Fibroblast of the aortic adventitia (primary cell): ENCODE data around the gene GPATCH3. TPM values are rescaled to one million over a fixed set of nuclear protein-coding genes. Genes with fewer than 3 reads are reported as not detected.

Experiments
- DNase-seq: peaks from one replicate; pipeline ENCODE4 v3.0.0-alpha.2; 2010; ENCODE audit warnings: low read depth
- H3K4me3 ChIP-seq: 2 replicates; pipeline ENCODE4 v1.5.1; 2011; ENCODE audit warnings: low read depth, mild to moderate bottlenecking, control low read depth, low read length, moderate library complexity
- CTCF ChIP-seq: IDR thresholded peaks from 2 replicates; pipeline ENCODE4 v1.5.1; 2011; ENCODE audit warnings: mild to moderate bottlenecking, low read length, control low read depth, inconsistent platforms; ENCODE audit not compliant: insufficient read depth
- total RNA-seq: library from RNA; depleted of rRNA; stranded (reverse); fragments of >200 nt; gene quantifications from 2 replicates; pipeline ENCODE4 v1.2.3, GENCODE V29; 2012; ENCODE audit warnings: low replicate concordance

GPATCH3 gene
- total RNA-seq, 1 donor: 5.9 TPM

- H3K4me3 ChIP-seq: no peak overlapping the region
- no peak for DNase-seq
- no peak for TF ChIP-seq CTCF
These were observed 55.7 kb downstream of the GPATCH3 start for GRCh38 chr1:26844424-26845196.

Other genes starting within 250 kb of the GPATCH3 start
- gene ARID1A, start 204.5 kb downstream of the GPATCH3 start, total RNA-seq: 17.4 and 26.9 TPM in 2 replicates
- gene PIGV, start 112.5 kb downstream of the GPATCH3 start, total RNA-seq: 11.5 and 18.1 TPM in 2 replicates
- gene ZDHHC18, start 73.8 kb downstream of the GPATCH3 start, total RNA-seq: 2.5 and 10.4 TPM in 2 replicates
- 1.1 TPM in 1 of 2 replicates, not detected in the other for gene SFN, start 37.3 kb downstream of the GPATCH3 start, total RNA-seq
- 7.0 and 8.7 TPM in 2 replicates for gene GPN2, start 10.2 kb downstream of the GPATCH3 start, total RNA-seq
- gene NR0B2, start 13.5 kb upstream of the GPATCH3 start, total RNA-seq: not detected in 2 replicates
- 23.8 and 26.7 TPM in 2 replicates for gene NUDC, start 21.3 kb upstream of the GPATCH3 start, total RNA-seq
- not detected in 2 replicates for gene KDF1, start 60.0 kb upstream of the GPATCH3 start, total RNA-seq
- gene TRNP1, start 93.2 kb upstream of the GPATCH3 start, total RNA-seq: 11.6 and 19.1 TPM in 2 replicates
- 1.9 and 6.8 TPM in 2 replicates for gene TENT5B, start 112.4 kb upstream of the GPATCH3 start, total RNA-seq